ENCODE data around the gene SFXN5. TPM values are rescaled to one million over a fixed set of nuclear protein-coding genes. Genes with fewer than 3 reads are reported as not detected.

Gene SFXN5
- polyA plus RNA-seq, 2 of the 4 experiments (the other 2 are of a cell fraction), result 16.7 to 19.6 TPM

GRCh38 chr2:72896446-72896845 lies 175.1 kb downstream of the SFXN5 start (continued):
- TF ChIP-seq CTCF (IDR thresholded peaks at IDR 0.05) (no peak), EHMT2 (IDR thresholded peaks at IDR 0.05; ENCODE audit: low read depth) (no peak)

- FAIRE-seq (no peak), DNase-seq (ENCODE audit: low read depth in 1 of 2, low spot score in 1 of 2) (no peak), ATAC-seq (no peak)
- H3K4me3 ChIP-seq, result no peak overlapping the region
- H3K9me3 ChIP-seq, result no peaks in the 10 kb centered on the region
- POLR2A ChIA-PET, result no interaction called here
- peaks cover 8% of the 10 kb centered on the region; the same call in 1 of the 3 replicates for H3K4me1 ChIP-seq
- CTCF ChIA-PET, result interaction anchor here (0.7 to 13.9 kb wide), 14 partner anchors 9 to 314 kb away, joined by 3 to 260 read pairs (median 60); partner anchors contain the start of genes EMX1 and SPR
- H3K27ac ChIP-seq, result no peak overlapping the region
- no peak for TF ChIP-seq TFCP2L1 (CRISPR knock-in tag; IDR thresholded peaks at IDR 0.05)
- no peak for TF ChIP-seq CHD4 (IDR thresholded peaks at IDR 0.05; ENCODE audit: borderline replicate concordance)
- TF ChIP-seq BHLHE40 (IDR thresholded peaks at IDR 0.05; ENCODE audit: low read depth, low read length), result no peak
- TF ChIP-seq USF2 (IDR thresholded peaks at IDR 0.05), result no peak
- no peak for TF ChIP-seq REST (IDR thresholded peaks at IDR 0.05)
- TF ChIP-seq POLR2A (IDR thresholded peaks at IDR 0.05; ENCODE audit: low read length), result no peak
- no peak for TF ChIP-seq NR3C1 (IDR thresholded peaks at IDR 0.05)
- no peak for TF ChIP-seq JUN (IDR thresholded peaks at IDR 0.05)
- no peak for TF ChIP-seq SREBF2 (IDR thresholded peaks at IDR 0.05)
- TF ChIP-seq NPAS2 (CRISPR knock-in tag; IDR thresholded peaks at IDR 0.05; ENCODE audit: borderline replicate concordance), result no peak
- TF ChIP-seq EHMT2 (IDR thresholded peaks at IDR 0.05; ENCODE audit: low read depth), result no peak
- no peak for TF ChIP-seq ESRRA (IDR thresholded peaks at IDR 0.05; ENCODE audit: borderline replicate concordance, low read length)
- TF ChIP-seq SMC3 (IDR thresholded peaks at IDR 0.05), result no peak
- TF ChIP-seq ZNF302 (CRISPR knock-in tag; IDR thresholded peaks at IDR 0.05), result no peak
- TF ChIP-seq BCL3 (IDR thresholded peaks at IDR 0.05), result no peak
- TF ChIP-seq HMGXB4 (CRISPR knock-in tag; IDR thresholded peaks at IDR 0.05; ENCODE audit: borderline replicate concordance), result no peak
- no peak for TF ChIP-seq RCOR1 (IDR thresholded peaks at IDR 0.05; ENCODE audit: low read depth, low read length)
- 81% methylated on average over 15 of the region's 16 CpGs for WGBS (ENCODE audit: missing lambda C conversion rate)
- no peak overlapping the region for H3K4me2 ChIP-seq
Measured at GRCh38 chr2:72895759-72896281, 175.7 kb downstream of the SFXN5 start.
